Gastroesophageal sphincter (tissue), 3 donors: ENCODE measurements around the gene RAD51C.
"Not testable (repeated sequence)": the region's sequence is repeated elsewhere in the genome, so short reads cannot be mapped to it uniquely, and the experiment has no call there.

Experiments used
- CTCF ChIP-seq, 4 experiments: fragments of 200-600 bp in 2 of 4; fragments of 450-650 bp in 2 of 4; sonication (generic) in 1 of 4; IDR thresholded peaks; one replicate each; pipeline ENCODE4 v1.5.1; 2017 to 2019; ENCODE audit warnings: antibody characterized with exemption in 4 of 4, mild to moderate bottlenecking in 2 of 4, moderate library complexity in 2 of 4
- EP300 ChIP-seq: sonication (generic); formaldehyde crosslinking; IDR thresholded peaks from one replicate; pipeline ENCODE4 v1.6.1; 2017; ENCODE audit warnings: antibody characterized with exemption, mild to moderate bottlenecking
- POLR2A ChIP-seq, 2 donors: fragments of 450-650 bp; IDR thresholded peaks; one replicate each; pipeline ENCODE4 v1.6.1; 2017; ENCODE audit warnings: antibody characterized with exemption in 2 of 2, mild to moderate bottlenecking in 2 of 2, moderate library complexity in 1 of 2
- POLR2AphosphoS5 ChIP-seq: sonication (generic); formaldehyde crosslinking; IDR thresholded peaks from one replicate; pipeline ENCODE4 v1.6.1; 2017; ENCODE audit warnings: antibody characterized with exemption

GRCh38 chr17:58749627-58750026, 57.2 kb downstream of the RAD51C start:
- TF ChIP-seq CTCF (IDR thresholded peaks at IDR 0.05); POLR2A (IDR thresholded peaks at IDR 0.05); POLR2AphosphoS5; EP300: not testable (repeated sequence)
